ENCODE data around the gene ZNF804B.

DNA sequence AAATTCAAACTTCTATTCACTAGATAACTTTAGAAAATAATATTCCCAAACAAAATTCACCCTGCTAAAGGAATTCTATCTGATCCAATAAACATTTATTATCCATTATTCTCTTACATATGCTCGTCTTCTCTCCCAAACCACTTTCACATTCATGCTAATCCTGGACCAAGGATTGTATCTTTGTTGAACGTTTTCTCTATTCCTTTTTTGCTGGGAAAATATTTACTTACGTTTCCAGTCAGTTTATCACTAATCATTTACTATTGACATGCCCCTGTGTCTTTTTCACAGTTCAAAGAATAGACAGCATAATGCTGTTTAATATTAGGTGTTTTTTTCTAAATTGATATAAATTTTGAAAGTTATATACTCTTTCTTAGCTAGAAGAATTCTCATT lies 32.9 kb downstream of the ZNF804B start:
- TF ChIP-seq, protein P1, sequence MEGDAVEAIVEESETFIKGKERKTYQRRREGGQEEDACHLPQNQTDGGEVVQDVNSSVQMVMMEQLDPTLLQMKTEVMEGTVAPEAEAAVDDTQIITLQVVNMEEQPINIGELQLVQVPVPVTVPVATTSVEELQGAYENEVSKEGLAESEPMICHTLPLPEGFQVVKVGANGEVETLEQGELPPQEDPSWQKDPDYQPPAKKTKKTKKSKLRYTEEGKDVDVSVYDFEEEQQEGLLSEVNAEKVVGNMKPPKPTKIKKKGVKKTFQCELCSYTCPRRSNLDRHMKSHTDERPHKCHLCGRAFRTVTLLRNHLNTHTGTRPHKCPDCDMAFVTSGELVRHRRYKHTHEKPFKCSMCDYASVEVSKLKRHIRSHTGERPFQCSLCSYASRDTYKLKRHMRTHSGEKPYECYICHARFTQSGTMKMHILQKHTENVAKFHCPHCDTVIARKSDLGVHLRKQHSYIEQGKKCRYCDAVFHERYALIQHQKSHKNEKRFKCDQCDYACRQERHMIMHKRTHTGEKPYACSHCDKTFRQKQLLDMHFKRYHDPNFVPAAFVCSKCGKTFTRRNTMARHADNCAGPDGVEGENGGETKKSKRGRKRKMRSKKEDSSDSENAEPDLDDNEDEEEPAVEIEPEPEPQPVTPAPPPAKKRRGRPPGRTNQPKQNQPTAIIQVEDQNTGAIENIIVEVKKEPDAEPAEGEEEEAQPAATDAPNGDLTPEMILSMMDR (IDR thresholded peaks at IDR 0.05) = no peak
- TF ChIP-seq POLR2A (IDR thresholded peaks at IDR 0.05) = no peak

Data from adrenal gland (tissue), 5 donors.